GM23338 (cell line): Measurements from ENCODE around the gene SNX5. TPM values are rescaled to one million over a fixed set of nuclear protein-coding genes. Genes with fewer than 3 reads are reported as not detected.

ENCODE experiments used
- ATAC-seq: fragments of 200-7000 bp; cut with Tn5 transposase; 3 replicates; pipeline ENCODE4 v1.9.1; 2020
- DNase-seq: peaks from one replicate; pipeline ENCODE4 v3.0.0-alpha.2; 2015; ENCODE audit warnings: low spot score
- H2AFZ ChIP-seq: fragments of 200-600 bp; sonication (generic); 2 replicates; pipeline ENCODE4 v1.8.0; 2016; ENCODE audit warnings: antibody characterized with exemption, mild to moderate bottlenecking, moderate library complexity
- H3F3A ChIP-seq: fragments of 200-600 bp; sonication (generic); replicated peaks from 2 replicates; pipeline ENCODE4 v1.8.0; 2017; ENCODE audit warnings: antibody characterized with exemption, mixed run types, low read depth
- H3K27ac ChIP-seq: fragments of 200-600 bp; sonication (generic); 2 replicates; pipeline ENCODE4 v1.6.1; 2016; ENCODE audit warnings: low read depth
- H3K27me3 ChIP-seq: fragments of 200-600 bp; sonication (generic); 2 replicates; pipeline ENCODE4 v1.8.0; 2016; ENCODE audit warnings: mild to moderate bottlenecking, mixed run types, moderate library complexity; ENCODE audit not compliant: insufficient read depth
- H3K36me3 ChIP-seq: fragments of 200-600 bp; sonication (generic); 2 replicates; pipeline ENCODE4 v1.8.0; 2016; ENCODE audit warnings: mild to moderate bottlenecking; ENCODE audit not compliant: insufficient read depth
- H3K4me1 ChIP-seq: fragments of 200-600 bp; sonication (generic); 2 replicates; pipeline ENCODE4 v1.8.0; 2016; ENCODE audit warnings: mild to moderate bottlenecking, moderate library complexity; ENCODE audit not compliant: insufficient read depth
- H3K4me2 ChIP-seq: fragments of 200-600 bp; sonication (generic); 2 replicates; pipeline ENCODE4 v1.7.1; 2017; ENCODE audit warnings: mixed run types
- H3K4me3 ChIP-seq: fragments of 200-600 bp; sonication (generic); 2 replicates; pipeline ENCODE4 v1.6.1; 2016; ENCODE audit warnings: mixed run types
- H3K79me2 ChIP-seq: fragments of 200-600 bp; sonication (generic); replicated peaks from 2 replicates; pipeline ENCODE4 v1.8.0; 2017; ENCODE audit warnings: mild to moderate bottlenecking; ENCODE audit not compliant: insufficient read depth
- H3K9me2 ChIP-seq: fragments of 200-600 bp; sonication (generic); 2 replicates; pipeline ENCODE4 v1.8.0; 2017; ENCODE audit not compliant: insufficient read depth
- H4K20me1 ChIP-seq: fragments of 200-600 bp; sonication (generic); replicated peaks from 2 replicates; pipeline ENCODE4 v1.8.0; 2017; ENCODE audit warnings: mild to moderate bottlenecking; ENCODE audit not compliant: insufficient read depth
- H3K27ac Mint-ChIP-seq: 2 replicates; pipeline ENCODE4 v1.8.0; 2020; ENCODE audit warnings: inconsistent platforms, mild to moderate bottlenecking, moderate library complexity, mixed read lengths
- H3K27me3 Mint-ChIP-seq: 3 replicates; pipeline ENCODE4 v1.8.0; 2022; ENCODE audit warnings: low read depth, mild to moderate bottlenecking, moderate library complexity, mixed read lengths, inconsistent platforms; ENCODE audit not compliant: insufficient read depth, poor library complexity
- H3K36me3 Mint-ChIP-seq: 3 replicates; pipeline ENCODE4 v1.8.0; 2021; ENCODE audit warnings: low read depth, mild to moderate bottlenecking, inconsistent platforms, moderate library complexity, mixed read lengths
- H3K4me1 Mint-ChIP-seq: 3 replicates; pipeline ENCODE4 v1.8.0; 2020; ENCODE audit warnings: mild to moderate bottlenecking, inconsistent platforms, mixed read lengths
- H3K4me3 Mint-ChIP-seq: 3 replicates; pipeline ENCODE4 v1.8.0; 2021; ENCODE audit warnings: moderate library complexity, mild to moderate bottlenecking, inconsistent platforms, mixed read lengths
- H3K9me3 Mint-ChIP-seq: 3 replicates; pipeline ENCODE4 v1.8.0; 2020; ENCODE audit warnings: moderate library complexity, mild to moderate bottlenecking, inconsistent platforms, mixed read lengths
- NANOG ChIP-seq: IDR thresholded peaks from 2 replicates; pipeline ENCODE4 v1.6.1; 2016; ENCODE audit warnings: antibody characterized with exemption, borderline replicate concordance
- POLR2AphosphoS5 ChIP-seq: IDR thresholded peaks from 2 replicates; pipeline ENCODE4 v1.6.1; 2016; ENCODE audit warnings: antibody characterized with exemption, low read depth
- polyA plus RNA-seq: library from polyadenylated mRNA; unstranded; fragments of >200 nt; fragmentation: Nextera tagmentation; extraction: Ambion mirVana; gene quantifications from 2 replicates; pipeline ENCODE4 v1.2.1, GENCODE V29; 2016
- total RNA-seq: library from RNA; depleted of rRNA; stranded (reverse); fragments of >200 nt; shearing (Covaris generic); gene quantifications from 2 replicates; pipeline ENCODE4 v1.2.3, GENCODE V29; 2014
- TF ChIP-seq, protein P1 (sequence below): fragments of 250-450 bp; sonication (Bioruptor Pico); IDR thresholded peaks from 2 replicates; pipeline ENCODE4 v1.5.0; 2020; ENCODE audit warnings: mild to moderate bottlenecking, moderate library complexity

Gene SNX5
- total and polyA plus RNA-seq, 2 experiments from 2014 or later = 167 to 287 TPM

DNA sequence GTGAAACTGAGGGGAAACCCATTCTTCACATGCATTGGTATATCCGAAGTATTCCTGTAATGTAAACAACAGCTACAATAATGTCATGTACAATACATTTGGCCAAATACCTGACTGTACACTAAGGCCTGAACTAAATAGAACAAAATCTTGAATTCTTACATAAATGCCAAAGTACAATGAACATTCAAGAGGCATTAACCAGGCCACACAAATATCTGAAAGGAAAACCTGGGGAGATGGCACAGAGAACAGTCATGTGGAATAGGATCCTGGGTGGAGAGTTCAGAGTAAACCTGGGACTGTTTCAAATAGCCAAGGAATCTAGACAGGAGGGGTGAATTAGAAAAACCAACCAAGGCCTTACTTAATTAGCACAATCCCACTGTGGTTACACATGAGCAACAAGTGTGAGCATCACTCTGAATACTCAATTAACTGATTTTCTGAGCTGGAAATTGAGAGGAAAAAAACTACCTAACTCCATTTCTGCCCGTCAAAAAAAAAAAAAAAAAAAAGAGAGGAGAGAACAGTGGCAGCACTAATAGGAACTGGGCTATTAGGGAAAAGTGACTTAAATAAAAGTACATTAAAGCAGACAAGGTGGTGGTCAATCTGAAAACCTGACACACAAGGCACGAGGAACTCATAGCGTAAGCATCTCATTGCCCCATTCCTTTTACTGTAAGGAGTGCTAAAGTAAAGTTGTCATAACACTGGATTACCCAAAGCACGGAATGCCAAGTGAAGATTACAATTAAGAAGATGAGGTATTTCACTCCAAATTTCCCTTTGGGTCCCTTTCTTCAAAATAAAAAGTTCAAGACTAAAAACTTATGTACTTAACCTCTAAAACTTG is 10.9 kb downstream of the SNX5 start (continued):
- TF ChIP-seq, protein P1, sequence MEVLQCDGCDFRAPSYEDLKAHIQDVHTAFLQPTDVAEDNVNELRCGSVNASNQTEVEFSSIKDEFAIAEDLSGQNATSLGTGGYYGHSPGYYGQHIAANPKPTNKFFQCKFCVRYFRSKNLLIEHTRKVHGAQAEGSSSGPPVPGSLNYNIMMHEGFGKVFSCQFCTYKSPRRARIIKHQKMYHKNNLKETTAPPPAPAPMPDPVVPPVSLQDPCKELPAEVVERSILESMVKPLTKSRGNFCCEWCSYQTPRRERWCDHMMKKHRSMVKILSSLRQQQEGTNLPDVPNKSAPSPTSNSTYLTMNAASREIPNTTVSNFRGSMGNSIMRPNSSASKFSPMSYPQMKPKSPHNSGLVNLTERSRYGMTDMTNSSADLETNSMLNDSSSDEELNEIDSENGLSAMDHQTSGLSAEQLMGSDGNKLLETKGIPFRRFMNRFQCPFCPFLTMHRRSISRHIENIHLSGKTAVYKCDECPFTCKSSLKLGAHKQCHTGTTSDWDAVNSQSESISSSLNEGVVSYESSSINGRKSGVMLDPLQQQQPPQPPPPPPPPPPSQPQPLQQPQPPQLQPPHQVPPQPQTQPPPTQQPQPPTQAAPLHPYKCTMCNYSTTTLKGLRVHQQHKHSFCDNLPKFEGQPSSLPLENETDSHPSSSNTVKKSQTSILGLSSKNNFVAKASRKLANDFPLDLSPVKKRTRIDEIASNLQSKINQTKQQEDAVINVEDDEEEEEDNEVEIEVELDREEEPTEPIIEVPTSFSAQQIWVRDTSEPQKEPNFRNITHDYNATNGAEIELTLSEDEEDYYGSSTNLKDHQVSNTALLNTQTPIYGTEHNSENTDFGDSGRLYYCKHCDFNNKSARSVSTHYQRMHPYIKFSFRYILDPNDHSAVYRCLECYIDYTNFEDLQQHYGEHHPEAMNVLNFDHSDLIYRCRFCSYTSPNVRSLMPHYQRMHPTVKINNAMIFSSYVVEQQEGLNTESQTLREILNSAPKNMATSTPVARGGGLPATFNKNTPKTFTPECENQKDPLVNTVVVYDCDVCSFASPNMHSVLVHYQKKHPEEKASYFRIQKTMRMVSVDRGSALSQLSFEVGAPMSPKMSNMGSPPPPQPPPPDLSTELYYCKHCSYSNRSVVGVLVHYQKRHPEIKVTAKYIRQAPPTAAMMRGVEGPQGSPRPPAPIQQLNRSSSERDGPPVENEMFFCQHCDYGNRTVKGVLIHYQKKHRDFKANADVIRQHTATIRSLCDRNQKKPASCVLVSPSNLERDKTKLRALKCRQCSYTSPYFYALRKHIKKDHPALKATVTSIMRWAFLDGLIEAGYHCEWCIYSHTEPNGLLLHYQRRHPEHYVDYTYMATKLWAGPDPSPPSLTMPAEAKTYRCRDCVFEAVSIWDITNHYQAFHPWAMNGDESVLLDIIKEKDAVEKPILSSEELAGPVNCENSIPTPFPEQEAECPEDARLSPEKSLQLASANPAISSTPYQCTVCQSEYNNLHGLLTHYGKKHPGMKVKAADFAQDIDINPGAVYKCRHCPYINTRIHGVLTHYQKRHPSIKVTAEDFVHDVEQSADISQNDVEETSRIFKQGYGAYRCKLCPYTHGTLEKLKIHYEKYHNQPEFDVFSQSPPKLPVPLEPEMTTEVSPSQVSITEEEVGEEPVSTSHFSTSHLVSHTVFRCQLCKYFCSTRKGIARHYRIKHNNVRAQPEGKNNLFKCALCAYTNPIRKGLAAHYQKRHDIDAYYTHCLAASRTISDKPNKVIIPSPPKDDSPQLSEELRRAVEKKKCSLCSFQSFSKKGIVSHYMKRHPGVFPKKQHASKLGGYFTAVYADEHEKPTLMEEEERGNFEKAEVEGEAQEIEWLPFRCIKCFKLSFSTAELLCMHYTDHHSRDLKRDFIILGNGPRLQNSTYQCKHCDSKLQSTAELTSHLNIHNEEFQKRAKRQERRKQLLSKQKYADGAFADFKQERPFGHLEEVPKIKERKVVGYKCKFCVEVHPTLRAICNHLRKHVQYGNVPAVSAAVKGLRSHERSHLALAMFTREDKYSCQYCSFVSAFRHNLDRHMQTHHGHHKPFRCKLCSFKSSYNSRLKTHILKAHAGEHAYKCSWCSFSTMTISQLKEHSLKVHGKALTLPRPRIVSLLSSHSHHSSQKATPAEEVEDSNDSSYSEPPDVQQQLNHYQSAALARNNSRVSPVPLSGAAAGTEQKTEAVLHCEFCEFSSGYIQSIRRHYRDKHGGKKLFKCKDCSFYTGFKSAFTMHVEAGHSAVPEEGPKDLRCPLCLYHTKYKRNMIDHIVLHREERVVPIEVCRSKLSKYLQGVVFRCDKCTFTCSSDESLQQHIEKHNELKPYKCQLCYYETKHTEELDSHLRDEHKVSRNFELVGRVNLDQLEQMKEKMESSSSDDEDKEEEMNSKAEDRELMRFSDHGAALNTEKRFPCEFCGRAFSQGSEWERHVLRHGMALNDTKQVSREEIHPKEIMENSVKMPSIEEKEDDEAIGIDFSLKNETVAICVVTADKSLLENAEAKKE (CRISPR knock-in tag) = no peak

DNA sequence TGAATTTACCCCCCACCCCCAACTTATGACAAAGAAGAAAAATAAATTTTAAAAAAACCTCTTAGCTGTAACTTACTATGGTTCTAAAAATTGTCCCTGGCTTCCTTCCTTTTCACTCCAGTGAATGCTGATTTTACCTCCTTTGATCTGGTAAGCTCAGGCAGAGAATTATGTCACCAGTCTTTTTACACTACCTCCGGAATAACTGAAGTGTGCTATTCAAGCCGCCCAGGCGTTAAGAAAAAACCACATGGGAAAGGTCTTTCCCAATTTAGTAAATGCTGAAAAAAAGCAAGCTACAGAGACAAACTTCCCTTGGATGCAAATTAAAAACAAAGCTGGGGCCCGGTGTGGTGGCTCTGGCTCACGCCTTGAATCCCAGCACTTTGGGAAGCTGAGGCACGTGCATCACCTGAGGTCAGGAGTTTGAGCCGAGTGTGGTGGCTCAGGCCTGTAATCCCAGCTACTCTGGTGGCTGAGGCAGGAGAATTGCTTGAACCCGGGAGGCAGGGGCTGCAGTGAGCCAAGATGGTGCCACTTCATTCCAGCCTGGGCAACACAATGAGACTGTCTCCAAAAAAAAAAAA is 12.4 kb downstream of the SNX5 start:
- Histone ChIP-seq H3K27ac (peak overlapping the region; percentile 75), H3K9me2 (no peaks in the 10 kb centered on the region), H2AFZ (no peak overlapping the region), H3K27me3 (no peaks in the 10 kb centered on the region), H3K4me3 (no peak overlapping the region), H4K20me1 (peaks cover 82% of the 10 kb centered on the region), H3K79me2 (peaks cover 100% of the 10 kb centered on the region), H3F3A (peaks cover 16% of the 10 kb centered on the region), H3K4me2 (no peak overlapping the region), H3K4me1 (peaks cover 19% of the 10 kb centered on the region; the same call in 1 of the 2 replicates), H3K36me3 (peaks cover 44% of the 10 kb centered on the region)
- TF ChIP-seq NANOG = no peak
- TF ChIP-seq POLR2AphosphoS5 = 0 out of 2 replicates have a peak, but pooled peaks have one; percentile 7
- Mint-ChIP-seq H3K9me3 (no peaks in the 10 kb centered on the region), H3K27ac (no peak overlapping the region), H3K27me3 (peaks cover 5% of the 10 kb centered on the region), H3K36me3 (peaks cover 87% of the 10 kb centered on the region), H3K4me3 (no peak overlapping the region), H3K4me1 (peaks cover 30% of the 10 kb centered on the region)
- ATAC-seq = no peak
- DNase-seq = no peak
